HCT116 (cell line): ENCODE data around the gene TLR4. TPM values are rescaled to one million over a fixed set of nuclear protein-coding genes. Genes with fewer than 3 reads are reported as not detected.

Experiments used
- ATAC-seq: fragments of 200-7000 bp; cut with Tn5 transposase; 2 replicates; pipeline ENCODE4 v1.9.1; 2020; ENCODE audit warnings: mild to moderate bottlenecking, moderate library complexity
- BruUV-seq: library from RNA; stranded (reverse); fragments of 400-500 nt; replicated peaks from 2 replicates; lab custom pipeline; 2021; lab: Mats Ljungman, UMichigan
- CTCF ChIA-PET: fragments of 300-600 bp; sonication (Branson Sonifier 250); formaldehyde crosslinking; loops from one replicate; lab custom pipeline; 2021; ENCODE audit warnings: antibody characterized with exemption; lab: Charles Lee
- POLR2A ChIA-PET: fragments of 300-600, 350-600 bp; sonication (Branson Sonifier 250); formaldehyde crosslinking; loops from one replicate; lab custom pipeline; 2021; ENCODE audit warnings: antibody characterized with exemption; lab: Charles Lee
- RAD21 ChIA-PET, 2 experiments: fragments of 300-600 bp; sonication (Branson Sonifier 250); formaldehyde crosslinking; loops; one replicate each; lab custom pipeline; 2023; ENCODE audit warnings: low total read pairs in 2 of 2; ENCODE audit not compliant: uncharacterized antibody in 2 of 2, unreplicated experiment in 2 of 2, low non-redundant PET in 1 of 2; lab: Charles Lee
- DNase-seq: peaks from one replicate; pipeline ENCODE4 v3.0.0-alpha.2; 2010; ENCODE audit warnings: low read depth, low spot score
- H2AFZ ChIP-seq: fragments of 200-600 bp; shearing (Covaris generic), sonication (generic); 2 replicates; pipeline ENCODE4 v1.6.1; 2017; ENCODE audit warnings: low read depth, mixed run types, mixed read lengths, antibody characterized with exemption, low read length; ENCODE audit not compliant: poor library complexity, severe bottlenecking
- H3K27ac ChIP-seq: 2 replicates; pipeline ENCODE4 v1.5.1; 2012; ENCODE audit warnings: low read depth, low read length
- H3K27me3 ChIP-seq: fragments of 200-600 bp; sonication (generic); 2 replicates; pipeline ENCODE4 v1.6.1; 2016; ENCODE audit warnings: mixed run types, low read length, mixed read lengths; ENCODE audit not compliant: insufficient read depth
- H3K36me3 ChIP-seq, 2 experiments: fragments of 200-500 bp in 1 of 2; fragments of 200-600 bp in 1 of 2; sonication (Bioruptor generic) in 1 of 2; sonication (generic) in 1 of 2; 2 replicates each; pipeline versions ENCODE4 v1.5.1 to v1.6.1; 2014 to 2016; ENCODE audit warnings: low read length in 2 of 2, inconsistent platforms in 1 of 2, mixed read lengths in 1 of 2, mixed run types in 1 of 2; ENCODE audit not compliant: insufficient read depth in 2 of 2, control insufficient read depth in 1 of 2
- H3K4me1 ChIP-seq, 2 experiments: fragments of 200-600 bp in 1 of 2; sonication (generic) in 1 of 2; 2 replicates each; pipeline versions ENCODE4 v1.5.1 to v1.6.1; 2012 to 2017; ENCODE audit warnings: low read length in 2 of 2, inconsistent platforms in 1 of 2, mild to moderate bottlenecking in 1 of 2, mixed read lengths in 1 of 2, mixed run types in 1 of 2, moderate library complexity in 1 of 2; ENCODE audit not compliant: insufficient read depth in 2 of 2, control insufficient read depth in 1 of 2
- H3K4me2 ChIP-seq: fragments of 200-600 bp; sonication (generic); 2 replicates; pipeline ENCODE4 v1.6.1; 2017; ENCODE audit warnings: mixed run types, low read length, mixed read lengths
- H3K4me3 ChIP-seq, 2 experiments: fragments of 200-600 bp in 1 of 2; sonication (generic) in 1 of 2; replicated peaks in 1 of 2; 2 replicates each; pipeline ENCODE4 v1.5.1; 2011 to 2016; ENCODE audit warnings: low read length in 2 of 2, control low read depth in 1 of 2, low read depth in 1 of 2, mild to moderate bottlenecking in 1 of 2, mixed read lengths in 1 of 2, mixed run types in 1 of 2
- H3K79me2 ChIP-seq: fragments of 200-600 bp; sonication (generic); 2 replicates; pipeline ENCODE4 v1.6.1; 2017; ENCODE audit warnings: mild to moderate bottlenecking, mixed run types, low read length, moderate library complexity, mixed read lengths; ENCODE audit not compliant: insufficient read depth
- H3K9ac ChIP-seq: fragments of 200-600 bp; sonication (generic); 2 replicates; pipeline ENCODE4 v1.6.1; 2016; ENCODE audit warnings: low read length, mixed read lengths
- H3K9me2 ChIP-seq: fragments of 200-600 bp; sonication (generic), shearing (Covaris generic); 2 replicates; pipeline ENCODE4 v1.6.1; 2017; ENCODE audit warnings: mixed run types, mild to moderate bottlenecking, moderate library complexity; ENCODE audit not compliant: insufficient read depth
- H3K9me3 ChIP-seq, 2 experiments: fragments of 200-500 bp in 1 of 2; fragments of 200-600 bp in 1 of 2; sonication (Bioruptor generic) in 1 of 2; sonication (generic) in 1 of 2; 2 replicates each; pipeline ENCODE4 v1.6.1; 2014 to 2017; ENCODE audit warnings: low read length in 2 of 2, mixed read lengths in 2 of 2, inconsistent platforms in 1 of 2, low read depth in 1 of 2, mild to moderate bottlenecking in 1 of 2, mixed run types in 1 of 2, moderate library complexity in 1 of 2; ENCODE audit not compliant: control insufficient read depth in 1 of 2, insufficient read depth in 1 of 2
- H4K20me1 ChIP-seq: fragments of 200-600 bp; sonication (generic), shearing (Covaris generic); 2 replicates; pipeline ENCODE4 v1.6.1; 2017; ENCODE audit warnings: mixed run types, mild to moderate bottlenecking, moderate library complexity; ENCODE audit not compliant: insufficient read depth
- ATF3 ChIP-seq: IDR thresholded peaks from 2 replicates; pipeline ENCODE4 v1.6.1; 2012
- CBX3 ChIP-seq: IDR thresholded peaks from 2 replicates; pipeline ENCODE4 v1.6.1; 2012; ENCODE audit warnings: low read depth
- CEBPB ChIP-seq: IDR thresholded peaks from 2 replicates; pipeline ENCODE4 v1.6.1; 2012; ENCODE audit warnings: low read depth
- EGR1 ChIP-seq: IDR thresholded peaks from 2 replicates; pipeline ENCODE4 v1.6.1; 2012; ENCODE audit warnings: low read depth
- ELF1 ChIP-seq: IDR thresholded peaks from 2 replicates; pipeline ENCODE4 v1.6.1; 2012; ENCODE audit warnings: low read depth, borderline replicate concordance
- EZH2phosphoT487 ChIP-seq: fragments of 200-600 bp; IDR thresholded peaks from 2 replicates; pipeline ENCODE4 v1.6.1; 2018; ENCODE audit warnings: antibody characterized with exemption, borderline replicate concordance
- FOSL1 ChIP-seq: IDR thresholded peaks from 2 replicates; pipeline ENCODE4 v1.6.1; 2012; ENCODE audit warnings: low read depth
- MAX ChIP-seq: IDR thresholded peaks from 2 replicates; pipeline ENCODE4 v1.6.1; 2012
- POLR2A ChIP-seq: IDR thresholded peaks from 2 replicates; pipeline ENCODE4 v1.7.0; 2011; ENCODE audit warnings: borderline replicate concordance; ENCODE audit not compliant: insufficient read depth, insufficient read length; ENCODE audit errors: extremely low read depth
- POLR2AphosphoS5 ChIP-seq: IDR thresholded peaks from 2 replicates; pipeline ENCODE4 v1.6.1; 2011; ENCODE audit warnings: mild to moderate bottlenecking, low read depth, low read length, moderate library complexity
- RAD21 ChIP-seq: IDR thresholded peaks from 2 replicates; pipeline ENCODE4 v1.6.1; 2012; ENCODE audit warnings: low read depth, mild to moderate bottlenecking
- SIN3A ChIP-seq: IDR thresholded peaks from 2 replicates; pipeline ENCODE4 v1.6.1; 2012; ENCODE audit warnings: low read depth
- SP1 ChIP-seq: IDR thresholded peaks from 2 replicates; pipeline ENCODE4 v1.6.1; 2012; ENCODE audit warnings: low read depth
- SRF ChIP-seq: IDR thresholded peaks from 2 replicates; pipeline ENCODE4 v1.6.1; 2012; ENCODE audit warnings: low read depth
- TCF7L2 ChIP-seq: IDR thresholded peaks from 2 replicates; pipeline ENCODE4 v1.7.0; 2011; ENCODE audit warnings: borderline replicate concordance, inconsistent platforms; ENCODE audit not compliant: insufficient read depth, insufficient read length; ENCODE audit errors: extremely low read depth
- YY1 ChIP-seq: IDR thresholded peaks from 2 replicates; pipeline ENCODE4 v1.6.1; 2011; ENCODE audit warnings: low read length, low read depth, moderate library complexity, mild to moderate bottlenecking; ENCODE audit not compliant: insufficient replicate concordance; ENCODE audit errors: extremely low read depth
- ZNF274 ChIP-seq: fragments of 200-500 bp; sonication (Bioruptor generic); IDR thresholded peaks from 2 replicates; pipeline ENCODE4 v1.6.1; 2014; ENCODE audit warnings: mild to moderate bottlenecking, low read depth, low read length, inconsistent platforms
- intact Hi-C: fragments of 100-400 bp; cut with micrococcal nuclease; formaldehyde crosslinking; loops from 2 replicates; pipeline ENCODE4 v1.10.0; 2022
- total RNA-seq: library from RNA; stranded (reverse); gene quantifications from one replicate; pipeline ENCODE4 v1.2.1, GENCODE V29; 2021; ENCODE audit not compliant: unreplicated experiment
- TF ChIP-seq, protein P1 (sequence below): IDR thresholded peaks from 2 replicates; pipeline ENCODE4 v1.6.1; 2011; ENCODE audit warnings: mild to moderate bottlenecking, low read length, moderate library complexity; ENCODE audit not compliant: insufficient replicate concordance; ENCODE audit errors: extremely low read depth
- TF ChIP-seq, protein P2 (sequence below), 3 experiments: fragments of 200-600 bp in 1 of 3; sonication (generic) in 1 of 3; IDR thresholded peaks in 2 of 3; conservative IDR thresholded peaks in 1 of 3; 2 replicates each; pipeline ENCODE4 v1.5.1; 2012 to 2017; ENCODE audit warnings: low read depth in 2 of 3, low read length in 2 of 3, antibody characterized with exemption in 1 of 3, borderline replicate concordance in 1 of 3, control low read depth in 1 of 3, mild to moderate bottlenecking in 1 of 3, mixed read lengths in 1 of 3, mixed run types in 1 of 3, moderate library complexity in 1 of 3; ENCODE audit not compliant: insufficient read depth in 1 of 3
- TF ChIP-seq, protein P3 (sequence below): IDR thresholded peaks from 2 replicates; pipeline ENCODE4 v1.6.1; 2012; ENCODE audit warnings: low read depth

The TLR4 gene
- total RNA-seq, 1 experiment from 2014 or later = 0.10 TPM

DNA sequence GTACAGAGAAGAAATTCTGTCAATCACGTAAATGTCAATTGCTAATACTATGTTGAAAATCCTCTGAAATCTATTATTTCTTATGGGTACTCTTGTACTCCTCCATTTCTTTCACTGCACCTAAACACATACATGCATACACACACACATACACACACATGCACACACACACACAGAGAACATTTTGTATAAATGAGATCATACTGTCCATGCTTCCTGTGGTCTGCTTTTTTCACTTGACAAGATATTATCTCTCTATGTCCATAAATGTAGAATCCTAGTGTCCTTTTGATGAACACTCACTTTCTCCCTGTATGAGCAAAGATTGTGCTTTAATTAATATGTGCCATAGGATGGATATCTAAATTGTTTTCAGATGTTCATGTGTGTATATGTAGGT, 32.7 kb upstream of the TLR4 start:
- intact Hi-C loops = no loop called here
- Histone ChIP-seq H3K79me2 (no peaks in the 10 kb centered on the region), H3K36me3 (no peaks in the 10 kb centered on the region), H3K4me2 (no peak overlapping the region), H3K9ac (no peak overlapping the region), H3K27me3 (no peaks in the 10 kb centered on the region), H2AFZ (no peak overlapping the region), H3K4me1 (no peaks in the 10 kb centered on the region), H4K20me1 (no peaks in the 10 kb centered on the region), H3K4me3 (no peak overlapping the region), H3K27ac (no peak overlapping the region), H3K9me3 (peaks cover 0 to 8% of the 10 kb centered on the region in 2 experiments; a peak in 2 of 4 replicates), H3K9me2 (no peaks in the 10 kb centered on the region)
- CTCF ChIA-PET = no interaction called here
- DNase-seq = no peak
- TF ChIP-seq RAD21 (no peak), CBX3 (no peak), EZH2phosphoT487 (no peak), ZNF274 (no peak), ELF1 (no peak), POLR2A (no peak), SRF (no peak), TCF7L2 (no peak), FOSL1 (no peak), ATF3 (no peak), CEBPB (no peak), EGR1 (no peak), SP1 (no peak), MAX (no peak), SIN3A (no peak), YY1 (no peak), POLR2AphosphoS5 (no peak)
- TF ChIP-seq, protein P1, sequence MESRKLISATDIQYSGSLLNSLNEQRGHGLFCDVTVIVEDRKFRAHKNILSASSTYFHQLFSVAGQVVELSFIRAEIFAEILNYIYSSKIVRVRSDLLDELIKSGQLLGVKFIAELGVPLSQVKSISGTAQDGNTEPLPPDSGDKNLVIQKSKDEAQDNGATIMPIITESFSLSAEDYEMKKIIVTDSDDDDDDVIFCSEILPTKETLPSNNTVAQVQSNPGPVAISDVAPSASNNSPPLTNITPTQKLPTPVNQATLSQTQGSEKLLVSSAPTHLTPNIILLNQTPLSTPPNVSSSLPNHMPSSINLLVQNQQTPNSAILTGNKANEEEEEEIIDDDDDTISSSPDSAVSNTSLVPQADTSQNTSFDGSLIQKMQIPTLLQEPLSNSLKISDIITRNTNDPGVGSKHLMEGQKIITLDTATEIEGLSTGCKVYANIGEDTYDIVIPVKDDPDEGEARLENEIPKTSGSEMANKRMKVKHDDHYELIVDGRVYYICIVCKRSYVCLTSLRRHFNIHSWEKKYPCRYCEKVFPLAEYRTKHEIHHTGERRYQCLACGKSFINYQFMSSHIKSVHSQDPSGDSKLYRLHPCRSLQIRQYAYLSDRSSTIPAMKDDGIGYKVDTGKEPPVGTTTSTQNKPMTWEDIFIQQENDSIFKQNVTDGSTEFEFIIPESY = no peak
- TF ChIP-seq, protein P2, sequence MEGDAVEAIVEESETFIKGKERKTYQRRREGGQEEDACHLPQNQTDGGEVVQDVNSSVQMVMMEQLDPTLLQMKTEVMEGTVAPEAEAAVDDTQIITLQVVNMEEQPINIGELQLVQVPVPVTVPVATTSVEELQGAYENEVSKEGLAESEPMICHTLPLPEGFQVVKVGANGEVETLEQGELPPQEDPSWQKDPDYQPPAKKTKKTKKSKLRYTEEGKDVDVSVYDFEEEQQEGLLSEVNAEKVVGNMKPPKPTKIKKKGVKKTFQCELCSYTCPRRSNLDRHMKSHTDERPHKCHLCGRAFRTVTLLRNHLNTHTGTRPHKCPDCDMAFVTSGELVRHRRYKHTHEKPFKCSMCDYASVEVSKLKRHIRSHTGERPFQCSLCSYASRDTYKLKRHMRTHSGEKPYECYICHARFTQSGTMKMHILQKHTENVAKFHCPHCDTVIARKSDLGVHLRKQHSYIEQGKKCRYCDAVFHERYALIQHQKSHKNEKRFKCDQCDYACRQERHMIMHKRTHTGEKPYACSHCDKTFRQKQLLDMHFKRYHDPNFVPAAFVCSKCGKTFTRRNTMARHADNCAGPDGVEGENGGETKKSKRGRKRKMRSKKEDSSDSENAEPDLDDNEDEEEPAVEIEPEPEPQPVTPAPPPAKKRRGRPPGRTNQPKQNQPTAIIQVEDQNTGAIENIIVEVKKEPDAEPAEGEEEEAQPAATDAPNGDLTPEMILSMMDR (IDR thresholded peaks at IDR 0.05 in 2 of 3, conservative IDR thresholded peaks at IDR 0.05 in 1 of 3; ENCODE audit: borderline replicate concordance in 1 of 3, insufficient read depth in 1 of 3, low read depth in 2 of 3, low read length in 2 of 3) = no peak
- TF ChIP-seq, protein P3, sequence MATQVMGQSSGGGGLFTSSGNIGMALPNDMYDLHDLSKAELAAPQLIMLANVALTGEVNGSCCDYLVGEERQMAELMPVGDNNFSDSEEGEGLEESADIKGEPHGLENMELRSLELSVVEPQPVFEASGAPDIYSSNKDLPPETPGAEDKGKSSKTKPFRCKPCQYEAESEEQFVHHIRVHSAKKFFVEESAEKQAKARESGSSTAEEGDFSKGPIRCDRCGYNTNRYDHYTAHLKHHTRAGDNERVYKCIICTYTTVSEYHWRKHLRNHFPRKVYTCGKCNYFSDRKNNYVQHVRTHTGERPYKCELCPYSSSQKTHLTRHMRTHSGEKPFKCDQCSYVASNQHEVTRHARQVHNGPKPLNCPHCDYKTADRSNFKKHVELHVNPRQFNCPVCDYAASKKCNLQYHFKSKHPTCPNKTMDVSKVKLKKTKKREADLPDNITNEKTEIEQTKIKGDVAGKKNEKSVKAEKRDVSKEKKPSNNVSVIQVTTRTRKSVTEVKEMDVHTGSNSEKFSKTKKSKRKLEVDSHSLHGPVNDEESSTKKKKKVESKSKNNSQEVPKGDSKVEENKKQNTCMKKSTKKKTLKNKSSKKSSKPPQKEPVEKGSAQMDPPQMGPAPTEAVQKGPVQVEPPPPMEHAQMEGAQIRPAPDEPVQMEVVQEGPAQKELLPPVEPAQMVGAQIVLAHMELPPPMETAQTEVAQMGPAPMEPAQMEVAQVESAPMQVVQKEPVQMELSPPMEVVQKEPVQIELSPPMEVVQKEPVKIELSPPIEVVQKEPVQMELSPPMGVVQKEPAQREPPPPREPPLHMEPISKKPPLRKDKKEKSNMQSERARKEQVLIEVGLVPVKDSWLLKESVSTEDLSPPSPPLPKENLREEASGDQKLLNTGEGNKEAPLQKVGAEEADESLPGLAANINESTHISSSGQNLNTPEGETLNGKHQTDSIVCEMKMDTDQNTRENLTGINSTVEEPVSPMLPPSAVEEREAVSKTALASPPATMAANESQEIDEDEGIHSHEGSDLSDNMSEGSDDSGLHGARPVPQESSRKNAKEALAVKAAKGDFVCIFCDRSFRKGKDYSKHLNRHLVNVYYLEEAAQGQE = no peak
- RAD21 ChIA-PET = no interaction called here
- no TSS peak for BruUV-seq
- POLR2A ChIA-PET = no interaction called here
- no peak for ATAC-seq
